Upper lobe of left lung (tissue), 6 donors: ENCODE measurements around the gene KHDC3L. TPM values are rescaled to one million over a fixed set of nuclear protein-coding genes. Genes with fewer than 3 reads are reported as not detected.

ENCODE experiments used
- ATAC-seq, 2 donors: fragments of 200-7000 bp; cut with Tn5 transposase; one replicate each; pipeline ENCODE4 v1.9.1; 2022; ENCODE audit warnings: mild to moderate bottlenecking in 2 of 2, moderate library complexity in 2 of 2; ENCODE audit not compliant: low FRiP score in 2 of 2
- DNase-seq, 2 donors: peaks; one replicate each; pipeline ENCODE4 v3.0.0-alpha.2; 2019 to 2020
- H3K27ac ChIP-seq, 4 donors: fragments of 200-600 bp; sonication (generic); one replicate each; pipeline ENCODE4 v1.5.1; 2016 to 2019
- H3K27me3 ChIP-seq, 4 donors: fragments of 200-600 bp; sonication (generic); one replicate each; pipeline ENCODE4 v1.5.1; 2017 to 2019
- H3K36me3 ChIP-seq, 4 donors: fragments of 200-600 bp; sonication (generic); one replicate each; pipeline ENCODE4 v1.5.1; 2016 to 2019
- H3K4me1 ChIP-seq, 4 donors: fragments of 200-600 bp; sonication (generic); one replicate each; pipeline ENCODE4 v1.5.1; 2018 to 2019
- H3K4me3 ChIP-seq, 4 donors: fragments of 200-600 bp; sonication (generic); one replicate each; pipeline ENCODE4 v1.5.1; 2017 to 2019; ENCODE audit warnings: mild to moderate bottlenecking in 2 of 4, moderate library complexity in 1 of 4
- H3K9me3 ChIP-seq, 4 donors: fragments of 200-600 bp; sonication (generic); one replicate each; pipeline ENCODE4 v1.5.1; 2018 to 2019
- CTCF ChIP-seq, 6 experiments: fragments of 450-650 bp in 4 of 6; fragments of 200-600 bp in 2 of 6; sonication (generic) in 2 of 6; IDR thresholded peaks; one replicate each; pipeline ENCODE4 v1.5.1; 2016 to 2019; ENCODE audit warnings: antibody characterized with exemption in 6 of 6
- EP300 ChIP-seq, 4 donors: sonication (generic); formaldehyde crosslinking; IDR thresholded peaks; one replicate each; pipeline ENCODE4 v1.5.1; 2017; ENCODE audit warnings: antibody characterized with exemption in 4 of 4, control low read depth in 2 of 4
- POLR2A ChIP-seq, 4 donors: fragments of 450-650 bp; IDR thresholded peaks; one replicate each; pipeline ENCODE4 v1.5.1; 2016 to 2017; ENCODE audit warnings: antibody characterized with exemption in 4 of 4, mild to moderate bottlenecking in 2 of 4
- POLR2AphosphoS5 ChIP-seq, 2 donors: sonication (generic); formaldehyde crosslinking; IDR thresholded peaks; one replicate each; pipeline ENCODE4 v1.5.1; 2017; ENCODE audit warnings: antibody characterized with exemption in 2 of 2
- WGBS, 2 donors: methylation state at CpG; one replicate each; pipeline ENCODE4 v1.1.5; 2017 to 2018; 5-methylcytosine and 5-hydroxymethylcytosine counted together
- total RNA-seq, 6 donors: library from RNA; depleted of rRNA in 4 of 6; stranded (reverse); fragments of >200 nt in 4 of 6; gene quantifications; one replicate each; pipeline versions ENCODE4 v1.1.0 to v1.2.1, GENCODE V29; 2016 to 2021
- donor health status: DM: no; HTN: no; CAD: no; lungs with moderate emphysema.
- donor health status: DM: no; HTN: yes; CAD: no; lungs with severe emphysema.

Gene KHDC3L
- total RNA-seq, 6 donors from 2014 or later = not detected

GRCh38 chr6:73364121-73364520 is 1.7 kb downstream of the KHDC3L start:
- 88 to 92% methylated on average over 13 to 14 of the region's 14 CpGs for WGBS, 2 donors
- Histone ChIP-seq H3K36me3 (no peaks in the 10 kb centered on the region), H3K4me3 (no peak overlapping the region), H3K4me1 (no peaks in the 10 kb centered on the region), H3K27me3 (no peaks in the 10 kb centered on the region), H3K27ac (no peak overlapping the region), H3K9me3 (no peaks in the 10 kb centered on the region)
- ATAC-seq (no peak), DNase-seq (no peak)
- no peak for TF ChIP-seq CTCF (IDR thresholded peaks at IDR 0.05)
- TF ChIP-seq POLR2A (IDR thresholded peaks at IDR 0.05) = no peak
- TF ChIP-seq EP300 (IDR thresholded peaks at IDR 0.05) = no peak
- TF ChIP-seq POLR2AphosphoS5 (IDR thresholded peaks at IDR 0.05) = no peak

DNA sequence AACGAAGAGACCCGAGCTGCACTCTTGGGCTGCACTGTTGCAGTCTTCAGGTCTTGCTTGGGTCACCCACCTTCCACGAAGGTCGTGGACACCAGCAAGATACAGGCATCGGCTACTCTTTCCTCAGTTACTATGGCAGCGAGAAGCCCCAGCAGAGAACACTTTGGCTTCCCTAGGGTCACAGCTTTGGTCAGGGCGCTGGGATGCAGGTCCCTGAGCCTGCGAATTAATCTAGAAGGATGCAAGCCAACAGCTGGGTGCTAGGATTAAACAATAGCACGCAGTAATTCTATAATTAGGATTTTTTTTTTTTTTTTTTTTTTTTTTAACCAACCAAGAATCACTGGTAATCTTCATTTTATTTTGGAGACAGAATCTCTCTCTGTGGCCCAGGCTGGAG is 2.1 kb downstream of the KHDC3L start:
- ATAC-seq (no peak), DNase-seq (no peak)
- TF ChIP-seq POLR2AphosphoS5 (IDR thresholded peaks at IDR 0.05) (no peak), CTCF (IDR thresholded peaks at IDR 0.05) (no peak), EP300 (IDR thresholded peaks at IDR 0.05) (no peak), POLR2A (IDR thresholded peaks at IDR 0.05) (no peak)
- Histone ChIP-seq H3K9me3 (no peaks in the 10 kb centered on the region), H3K27me3 (no peaks in the 10 kb centered on the region), H3K36me3 (no peaks in the 10 kb centered on the region), H3K4me1 (no peaks in the 10 kb centered on the region), H3K27ac (no peak overlapping the region), H3K4me3 (no peak overlapping the region)
- 86 to 94% methylated on average over 9 of the region's 9 CpGs for WGBS, 2 donors

DNA sequence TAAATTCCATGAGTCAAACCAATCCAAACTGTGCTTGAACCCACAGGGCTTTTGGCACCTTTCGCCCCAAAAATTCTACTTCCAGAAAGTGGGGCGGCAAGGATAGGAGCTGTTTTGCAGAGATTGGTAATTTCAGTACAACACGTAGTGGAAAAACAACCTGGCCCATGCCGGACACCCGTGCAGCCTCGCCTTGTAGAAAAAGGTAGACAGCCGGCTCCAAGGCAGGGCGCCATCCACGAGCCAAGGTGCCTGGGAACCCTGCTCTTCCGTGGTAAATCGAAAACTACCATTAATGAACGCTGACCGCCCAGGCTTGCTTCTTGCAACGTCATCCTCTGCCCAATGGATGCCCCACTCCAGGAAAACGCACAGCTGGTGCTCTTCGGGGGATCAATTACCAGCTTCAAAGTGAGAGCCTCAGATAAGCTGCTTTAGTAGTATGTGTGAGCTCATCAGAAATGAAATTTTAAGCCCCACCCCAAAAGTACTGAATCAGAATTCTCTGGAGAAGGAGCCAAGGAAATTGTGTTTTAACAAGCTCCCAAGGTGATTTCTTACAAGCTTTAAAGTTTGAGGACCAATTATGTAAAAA is 5.4 kb downstream of the KHDC3L start:
- DNase-seq = no peak
- WGBS, 2 donors = 73 to 77% methylated on average over 13 to 16 of the region's 16 CpGs
- Histone ChIP-seq H3K4me3 (no peak overlapping the region), H3K4me1 (no peaks in the 10 kb centered on the region), H3K36me3 (no peaks in the 10 kb centered on the region), H3K9me3 (peaks cover 0 to 18% (median 11%) of the 10 kb centered on the region in 4 donors), H3K27ac (no peak overlapping the region), H3K27me3 (no peaks in the 10 kb centered on the region)
- no peak for ATAC-seq
- TF ChIP-seq POLR2AphosphoS5 (IDR thresholded peaks at IDR 0.05) (no peak), EP300 (IDR thresholded peaks at IDR 0.05) (no peak), POLR2A (IDR thresholded peaks at IDR 0.05) (no peak), CTCF (IDR thresholded peaks at IDR 0.05) (no peak)

GRCh38 chr6:73368675-73369074 is 6.2 kb downstream of the KHDC3L start:
- Histone ChIP-seq H3K27me3 (no peaks in the 10 kb centered on the region), H3K4me3 (no peak overlapping the region), H3K4me1 (no peaks in the 10 kb centered on the region), H3K27ac (no peak overlapping the region), H3K36me3 (no peaks in the 10 kb centered on the region), H3K9me3 (peaks cover 0 to 18% (median 11%) of the 10 kb centered on the region in 4 donors)
- TF ChIP-seq CTCF (IDR thresholded peaks at IDR 0.05) = no peak
- no peak for TF ChIP-seq POLR2AphosphoS5 (IDR thresholded peaks at IDR 0.05)
- no peak for TF ChIP-seq POLR2A (IDR thresholded peaks at IDR 0.05)
- TF ChIP-seq EP300 (IDR thresholded peaks at IDR 0.05) = no peak
- DNase-seq (no peak), ATAC-seq (no peak)
- WGBS, 2 donors = 87 to 95% methylated on average over 4 of the region's 4 CpGs

DNA sequence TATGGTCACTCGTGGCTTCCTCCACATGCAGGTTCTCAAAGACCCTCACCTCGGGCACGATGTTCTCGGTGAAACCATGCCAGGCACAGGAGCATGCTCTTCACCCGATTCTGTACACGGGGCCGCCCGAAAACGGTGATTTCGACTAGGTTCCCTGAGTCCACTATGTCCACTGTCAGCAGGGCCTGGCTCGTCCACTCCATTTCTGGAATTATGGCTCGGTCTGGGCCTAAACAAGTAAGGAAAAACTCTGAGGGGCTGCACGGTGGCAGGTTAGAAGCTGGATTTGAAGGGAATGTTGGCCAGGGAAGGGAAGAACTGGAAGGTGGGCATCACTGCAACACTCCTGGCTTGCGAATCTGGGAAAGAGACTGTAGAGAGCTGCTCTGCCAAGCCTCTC is 6.7 kb downstream of the KHDC3L start:
- H3K4me3 ChIP-seq = no peak overlapping the region
- no peak for DNase-seq
- H3K27me3 ChIP-seq = no peaks in the 10 kb centered on the region
- no peak overlapping the region for H3K27ac ChIP-seq
- peaks cover 0 to 18% (median 11%) of the 10 kb centered on the region in 4 donors for H3K9me3 ChIP-seq
- H3K4me1 ChIP-seq = no peaks in the 10 kb centered on the region
- 88 to 95% methylated on average over 14 of the region's 14 CpGs for WGBS, 2 donors
- no peak for ATAC-seq
- no peaks in the 10 kb centered on the region for H3K36me3 ChIP-seq
- TF ChIP-seq EP300 (IDR thresholded peaks at IDR 0.05) = no peak
- no peak for TF ChIP-seq POLR2AphosphoS5 (IDR thresholded peaks at IDR 0.05)
- TF ChIP-seq POLR2A (IDR thresholded peaks at IDR 0.05) = no peak
- TF ChIP-seq CTCF (IDR thresholded peaks at IDR 0.05) = no peak
